Keratinocyte (primary cell): ENCODE data around the gene AP3B1. TPM values are rescaled to one million over a fixed set of nuclear protein-coding genes. Genes with fewer than 3 reads are reported as not detected.

Experiments
- DNase-seq: peaks from one replicate; pipeline ENCODE4 v3.0.0-alpha.2; 2011; ENCODE audit warnings: low read depth, missing footprints, low spot score
- FAIRE-seq: peaks from 2 replicates; lab custom pipeline; 2011; peaks lifted over from hg19 to GRCh38; lab: Jason Lieb, UNC
- H2AFZ ChIP-seq: 2 replicates; pipeline ENCODE4 v1.6.0; 2012; ENCODE audit warnings: low read length, control low read depth, inconsistent platforms; ENCODE audit not compliant: control insufficient read depth
- H3K27ac ChIP-seq: 2 replicates; pipeline ENCODE4 v1.5.1; 2011; ENCODE audit warnings: low read length; ENCODE audit not compliant: control insufficient read depth, insufficient read depth
- H3K27me3 ChIP-seq: 3 replicates; pipeline ENCODE4 v1.6.0; 2011; ENCODE audit warnings: low read length; ENCODE audit not compliant: control insufficient read depth, insufficient read depth; ENCODE audit errors: extremely low read depth
- H3K36me3 ChIP-seq, 2 experiments: 2 replicates in 1 of 2; 3 replicates in 1 of 2; pipeline ENCODE4 v1.5.1; 2011; ENCODE audit warnings: low read length in 2 of 2, mild to moderate bottlenecking in 1 of 2; ENCODE audit not compliant: control insufficient read depth in 2 of 2, insufficient read depth in 2 of 2; ENCODE audit errors: extremely low read depth in 1 of 2
- H3K4me1 ChIP-seq: 3 replicates; pipeline ENCODE4 v1.5.1; 2011; ENCODE audit warnings: low read length; ENCODE audit not compliant: control insufficient read depth, insufficient read depth; ENCODE audit errors: extremely low read depth
- H3K4me2 ChIP-seq: 3 replicates; pipeline ENCODE4 v1.6.0; 2011; ENCODE audit warnings: low read depth, low read length; ENCODE audit not compliant: control insufficient read depth, insufficient read depth; ENCODE audit errors: extremely low read depth
- H3K4me3 ChIP-seq, 3 experiments: fragments of 200-600 bp in 1 of 3; sonication (generic) in 1 of 3; 2 replicates in 2 of 3; 3 replicates in 1 of 3; pipeline ENCODE4 v1.5.1; 2011 to 2016; ENCODE audit warnings: low read length in 3 of 3, mild to moderate bottlenecking in 3 of 3, control low read depth in 2 of 3, inconsistent platforms in 1 of 3, low read depth in 1 of 3, mixed read lengths in 1 of 3, mixed run types in 1 of 3, moderate library complexity in 1 of 3; ENCODE audit not compliant: control insufficient read depth in 2 of 3, insufficient read depth in 2 of 3; ENCODE audit errors: extremely low read depth in 1 of 3
- H3K79me2 ChIP-seq: 2 replicates; pipeline ENCODE4 v1.6.0; 2012; ENCODE audit warnings: low read length; ENCODE audit not compliant: control insufficient read depth, insufficient read depth
- H3K9ac ChIP-seq: 3 replicates; pipeline ENCODE4 v1.6.0; 2011; ENCODE audit warnings: low read length; ENCODE audit not compliant: control insufficient read depth, insufficient read depth; ENCODE audit errors: extremely low read depth
- H3K9me1 ChIP-seq: 3 replicates; pipeline ENCODE4 v1.6.0; 2011; ENCODE audit warnings: low read length; ENCODE audit not compliant: control insufficient read depth, insufficient read depth; ENCODE audit errors: extremely low read depth
- H3K9me3 ChIP-seq: 2 replicates; pipeline ENCODE4 v1.5.1; 2012; ENCODE audit warnings: low read depth, low read length; ENCODE audit not compliant: control insufficient read depth
- H4K20me1 ChIP-seq: 3 replicates; pipeline ENCODE4 v1.6.0; 2011; ENCODE audit warnings: low read length; ENCODE audit not compliant: control insufficient read depth, insufficient read depth; ENCODE audit errors: extremely low read depth
- EZH2 ChIP-seq: IDR thresholded peaks from one replicate; pipeline ENCODE4 v1.6.1; 2012; ENCODE audit warnings: inconsistent platforms, mild to moderate bottlenecking, low read length, moderate library complexity
- dilution Hi-C: fragments of 300-500 bp; cut with MboI; formaldehyde crosslinking; loops from one replicate; pipeline ENCODE4 v1.7.0; 2020; ENCODE audit warnings: low sequenced_read_pairs; ENCODE audit not compliant: extremely low pct_ligation_motif_present
- polyA plus RNA-seq, 5 experiments: library from polyadenylated mRNA; depleted of rRNA in 3 of 5; stranded (reverse) in 3 of 5; stranded (forward) in 1 of 5; unstranded in 1 of 5; fragments of >200 nt; gene quantifications; 1 replicate in 1 of 5; 2 replicates in 3 of 5; 3 replicates in 1 of 5; pipeline versions ENCODE4 v1.2.1 to v1.2.3, GENCODE V29; 2011 to 2012; ENCODE audit warnings: missing spikeins in 2 of 5, low read depth in 1 of 5, low replicate concordance in 1 of 5
- TF ChIP-seq, protein P1 (sequence below), 3 experiments: IDR thresholded peaks in 1 of 3; conservative IDR thresholded peaks in 1 of 3; optimal IDR thresholded peaks in 1 of 3; 2 replicates in 2 of 3; 3 replicates in 1 of 3; pipeline versions ENCODE3 to v1.5.1; 2011; ENCODE audit warnings: low read length in 3 of 3, mild to moderate bottlenecking in 3 of 3, moderate library complexity in 2 of 3, control low read depth in 1 of 3, inconsistent platforms in 1 of 3; ENCODE audit not compliant: insufficient read depth in 2 of 3; ENCODE audit errors: extremely low read depth in 1 of 3

Gene AP3B1
- polyA plus RNA-seq, 1 donor (not counting 4 experiments of a cell fraction or from before 2014, with no cell fraction given) = 65.1 TPM

DNA sequence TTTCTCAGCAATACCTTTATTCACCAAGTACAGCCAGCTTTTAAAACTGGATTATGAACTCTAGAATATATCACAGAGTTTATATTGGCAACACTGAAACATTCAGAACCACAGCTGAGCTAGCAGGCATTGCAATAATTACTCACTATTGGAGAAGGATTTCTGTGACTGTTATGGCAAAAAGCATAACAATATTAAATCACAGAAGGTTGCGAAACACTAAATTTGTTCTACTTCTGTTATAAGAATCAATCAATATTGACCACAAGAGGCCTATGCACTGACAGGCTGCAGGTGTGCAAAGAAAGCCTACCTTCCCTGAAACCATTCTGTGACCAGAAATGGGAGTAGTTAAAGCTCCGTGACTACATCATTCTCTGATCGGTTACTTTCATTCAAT, 59.2 kb downstream of the AP3B1 start:
- Histone ChIP-seq H3K4me3 (no peak overlapping the region), H4K20me1 (peaks cover 5% of the 10 kb centered on the region), H2AFZ (no peak overlapping the region), H3K9me1 (no peaks in the 10 kb centered on the region), H3K79me2 (peaks cover 27% of the 10 kb centered on the region), H3K36me3 (peaks cover 0 to 2% of the 10 kb centered on the region in 2 experiments), H3K9me3 (no peaks in the 10 kb centered on the region), H3K27ac (no peak overlapping the region), H3K9ac (no peak overlapping the region), H3K4me1 (peaks cover 3% of the 10 kb centered on the region), H3K4me2 (no peak overlapping the region), H3K27me3 (no peaks in the 10 kb centered on the region)
- FAIRE-seq (peak; percentile 60), DNase-seq (no peak)
- dilution Hi-C loops = no loop called here
- TF ChIP-seq, protein P1, sequence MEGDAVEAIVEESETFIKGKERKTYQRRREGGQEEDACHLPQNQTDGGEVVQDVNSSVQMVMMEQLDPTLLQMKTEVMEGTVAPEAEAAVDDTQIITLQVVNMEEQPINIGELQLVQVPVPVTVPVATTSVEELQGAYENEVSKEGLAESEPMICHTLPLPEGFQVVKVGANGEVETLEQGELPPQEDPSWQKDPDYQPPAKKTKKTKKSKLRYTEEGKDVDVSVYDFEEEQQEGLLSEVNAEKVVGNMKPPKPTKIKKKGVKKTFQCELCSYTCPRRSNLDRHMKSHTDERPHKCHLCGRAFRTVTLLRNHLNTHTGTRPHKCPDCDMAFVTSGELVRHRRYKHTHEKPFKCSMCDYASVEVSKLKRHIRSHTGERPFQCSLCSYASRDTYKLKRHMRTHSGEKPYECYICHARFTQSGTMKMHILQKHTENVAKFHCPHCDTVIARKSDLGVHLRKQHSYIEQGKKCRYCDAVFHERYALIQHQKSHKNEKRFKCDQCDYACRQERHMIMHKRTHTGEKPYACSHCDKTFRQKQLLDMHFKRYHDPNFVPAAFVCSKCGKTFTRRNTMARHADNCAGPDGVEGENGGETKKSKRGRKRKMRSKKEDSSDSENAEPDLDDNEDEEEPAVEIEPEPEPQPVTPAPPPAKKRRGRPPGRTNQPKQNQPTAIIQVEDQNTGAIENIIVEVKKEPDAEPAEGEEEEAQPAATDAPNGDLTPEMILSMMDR (optimal IDR thresholded peaks at IDR 0.05 in 1 of 3, IDR thresholded peaks at IDR 0.05 in 1 of 3, conservative IDR thresholded peaks at IDR 0.05 in 1 of 3; ENCODE audit: extremely low read depth in 1 of 3, insufficient read depth in 2 of 3, low read length in 3 of 3) = no peak
- no peak for TF ChIP-seq EZH2

GRCh38 chr5:78234804-78235203, 59.7 kb downstream of the AP3B1 start:
- Histone ChIP-seq H3K27ac (no peak overlapping the region), H3K27me3 (no peaks in the 10 kb centered on the region)
- TF ChIP-seq EZH2 = no peak

DNA sequence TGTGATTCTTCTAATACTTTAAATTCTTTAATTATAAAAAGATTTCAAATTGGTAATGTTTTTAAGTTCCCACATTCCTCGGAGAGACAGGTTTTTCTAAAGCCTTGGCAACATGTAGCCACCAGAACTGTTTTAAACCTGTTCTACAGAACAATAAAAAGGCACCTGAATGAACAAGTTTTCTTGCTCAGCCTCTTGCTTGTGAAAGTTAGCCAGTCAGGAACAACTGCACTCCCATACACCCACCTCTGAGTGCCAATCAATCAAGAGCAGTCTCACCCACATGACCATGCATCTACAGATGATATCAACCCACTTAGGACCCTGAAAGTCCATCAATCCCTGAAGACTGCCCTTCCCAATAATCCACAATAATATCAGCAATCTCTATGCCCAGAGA, 62.3 kb downstream of the AP3B1 start:
- no peak for TF ChIP-seq EZH2
- TF ChIP-seq, protein P1 (optimal IDR thresholded peaks at IDR 0.05 in 1 of 3, IDR thresholded peaks at IDR 0.05 in 1 of 3, conservative IDR thresholded peaks at IDR 0.05 in 1 of 3; ENCODE audit: extremely low read depth in 1 of 3, insufficient read depth in 2 of 3, low read length in 3 of 3) = no peak
- peaks cover 25% of the 10 kb centered on the region for H3K79me2 ChIP-seq
- FAIRE-seq = peak; percentile 75
- no peaks in the 10 kb centered on the region for H3K36me3 ChIP-seq
- H3K4me2 ChIP-seq = peak overlapping the region; percentile 16
- no peak overlapping the region for H3K9ac ChIP-seq
- no peak overlapping the region for H3K27ac ChIP-seq
- dilution Hi-C loops = no loop called here
- no peaks in the 10 kb centered on the region for H3K27me3 ChIP-seq
- H3K9me1 ChIP-seq = no peaks in the 10 kb centered on the region
- DNase-seq = no peak
- no peaks in the 10 kb centered on the region for H3K9me3 ChIP-seq
- H4K20me1 ChIP-seq = peaks cover 5% of the 10 kb centered on the region
- H3K4me1 ChIP-seq = peaks cover 3% of the 10 kb centered on the region
- no peak overlapping the region for H3K4me3 ChIP-seq
- no peak overlapping the region for H2AFZ ChIP-seq

More at GRCh38 chr5:78234804-78235203, 59.7 kb downstream of the AP3B1 start:
- Histone ChIP-seq H3K9me3 (no peaks in the 10 kb centered on the region), H3K4me1 (peaks cover 3% of the 10 kb centered on the region), H4K20me1 (peaks cover 5% of the 10 kb centered on the region), H3K4me2 (no peak overlapping the region), H2AFZ (no peak overlapping the region), H3K4me3 (no peak overlapping the region), H3K9ac (no peak overlapping the region), H3K36me3 (peaks cover 0 to 2% of the 10 kb centered on the region in 2 experiments), H3K9me1 (no peaks in the 10 kb centered on the region), H3K79me2 (peaks cover 28% of the 10 kb centered on the region)
- dilution Hi-C loops = no loop called here
- no peak for DNase-seq
- FAIRE-seq = no peak
